ENCODE results near the gene MRGPRF.

DNA sequence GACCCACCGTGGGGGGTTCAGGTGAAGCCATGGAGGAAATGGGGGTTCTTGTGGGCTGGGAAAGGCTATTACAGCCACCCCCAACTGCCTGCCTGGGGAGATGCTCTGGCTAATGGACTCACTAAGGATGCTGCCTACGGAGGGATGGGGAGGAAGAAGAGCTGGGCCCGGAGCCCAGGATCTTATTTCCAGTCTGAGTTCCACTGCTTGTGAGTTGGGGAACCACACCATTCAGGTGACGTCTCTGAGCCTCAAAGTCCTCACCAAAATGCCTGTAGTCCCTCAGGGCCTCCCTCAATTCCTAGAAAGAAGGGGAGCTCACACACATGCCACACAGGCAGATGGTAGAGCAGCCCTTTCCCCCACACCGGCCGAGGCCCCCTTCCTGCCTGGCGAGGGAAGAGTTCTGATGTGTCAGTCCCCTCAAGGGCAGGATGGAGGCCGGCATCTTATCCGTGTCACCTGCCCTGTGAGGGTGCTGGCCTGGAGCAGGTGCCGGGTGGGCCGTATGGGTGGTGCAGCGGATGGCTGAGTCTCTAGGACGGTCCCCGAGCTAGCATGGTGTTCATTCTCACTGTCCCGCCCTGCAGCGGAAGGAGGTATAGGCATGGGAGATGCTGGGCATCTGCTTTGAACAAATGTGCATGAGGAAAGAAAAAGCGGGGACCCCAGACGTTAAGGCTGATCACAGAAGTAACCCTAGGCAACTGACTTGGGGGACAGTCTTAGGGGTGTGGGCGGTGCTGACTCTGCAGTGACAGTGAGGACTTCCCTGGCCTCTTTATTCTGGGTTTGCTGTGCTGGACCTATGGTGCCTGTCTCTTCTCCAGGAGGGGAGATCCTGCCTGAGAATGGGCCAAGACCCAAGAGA, 15.7 kb downstream of the MRGPRF start:
- TF ChIP-seq, protein P1, sequence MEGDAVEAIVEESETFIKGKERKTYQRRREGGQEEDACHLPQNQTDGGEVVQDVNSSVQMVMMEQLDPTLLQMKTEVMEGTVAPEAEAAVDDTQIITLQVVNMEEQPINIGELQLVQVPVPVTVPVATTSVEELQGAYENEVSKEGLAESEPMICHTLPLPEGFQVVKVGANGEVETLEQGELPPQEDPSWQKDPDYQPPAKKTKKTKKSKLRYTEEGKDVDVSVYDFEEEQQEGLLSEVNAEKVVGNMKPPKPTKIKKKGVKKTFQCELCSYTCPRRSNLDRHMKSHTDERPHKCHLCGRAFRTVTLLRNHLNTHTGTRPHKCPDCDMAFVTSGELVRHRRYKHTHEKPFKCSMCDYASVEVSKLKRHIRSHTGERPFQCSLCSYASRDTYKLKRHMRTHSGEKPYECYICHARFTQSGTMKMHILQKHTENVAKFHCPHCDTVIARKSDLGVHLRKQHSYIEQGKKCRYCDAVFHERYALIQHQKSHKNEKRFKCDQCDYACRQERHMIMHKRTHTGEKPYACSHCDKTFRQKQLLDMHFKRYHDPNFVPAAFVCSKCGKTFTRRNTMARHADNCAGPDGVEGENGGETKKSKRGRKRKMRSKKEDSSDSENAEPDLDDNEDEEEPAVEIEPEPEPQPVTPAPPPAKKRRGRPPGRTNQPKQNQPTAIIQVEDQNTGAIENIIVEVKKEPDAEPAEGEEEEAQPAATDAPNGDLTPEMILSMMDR (IDR thresholded peaks at IDR 0.05 in 8 of 11, conservative IDR thresholded peaks at IDR 0.05 in 3 of 11) = no peak
- TF ChIP-seq POLR2A (IDR thresholded peaks at IDR 0.05) (no peak), POLR2AphosphoS5 (IDR thresholded peaks at IDR 0.05) (no peak)

Measured in spleen (tissue), 7 donors.